ENCODE measurements around the gene SAP30BP. TPM values are rescaled to one million over a fixed set of nuclear protein-coding genes. Genes with fewer than 3 reads are reported as not detected.

Gene SAP30BP
- total and polyA plus RNA-seq, 10 of the 15 experiments (the other 5 are each of a cell fraction or from before 2014, with no cell fraction given): 57.9 to 166 (median 94.5) TPM

GRCh38 chr17:75683583-75683982, 16.4 kb downstream of the SAP30BP start:
- H3K4me1 ChIP-seq (ENCODE audit: control insufficient read depth, insufficient read depth, low read length): peaks cover 31% of the 10 kb centered on the region
- no peak overlapping the region for H3K9ac ChIP-seq (ENCODE audit: control insufficient read depth, insufficient read depth, low read length)
- TF ChIP-seq ZBTB33 (IDR thresholded peaks at IDR 0.05) (no peak), RELA (IDR thresholded peaks at IDR 0.05; ENCODE audit: borderline replicate concordance, partially characterized antibody) (no peak), PKNOX1 (IDR thresholded peaks at IDR 0.05) (no peak), CBX3 (IDR thresholded peaks at IDR 0.05; ENCODE audit: borderline replicate concordance, low read depth) (no peak), CHD1 (IDR thresholded peaks at IDR 0.05; ENCODE audit: low read depth, low read length) (no peak), USF1 (IDR thresholded peaks at IDR 0.05; ENCODE audit: borderline replicate concordance, extremely low read length, insufficient read depth, low read depth, low read length) (no peak), CBFB (IDR thresholded peaks at IDR 0.05; ENCODE audit: low read depth) (no peak), ZSCAN29 (IDR thresholded peaks at IDR 0.05) (no peak), WRNIP1 (IDR thresholded peaks at IDR 0.05; ENCODE audit: borderline replicate concordance, low read depth, low read length) (no peak), TBL1XR1 (IDR thresholded peaks at IDR 0.05; ENCODE audit: low read depth, low read length) (no peak), NRF1 (conservative IDR thresholded peaks at IDR 0.05; ENCODE audit: low read depth, low read length) (no peak), CREB1 (IDR thresholded peaks at IDR 0.05; ENCODE audit: low read depth) (no peak), HDAC6 (IDR thresholded peaks at IDR 0.05; ENCODE audit: unreplicated experiment) (no peak), BMI1 (IDR thresholded peaks at IDR 0.05; ENCODE audit: borderline replicate concordance) (no peak), E2F4 (IDR thresholded peaks at IDR 0.05; ENCODE audit: low read depth, low read length) (no peak), FOXM1 (IDR thresholded peaks at IDR 0.05; ENCODE audit: low read depth, low read length) (no peak), POU2F2 (IDR thresholded peaks at IDR 0.05; ENCODE audit: borderline replicate concordance, low read depth, low read length) (no peak)
- no peak for FAIRE-seq
- RAD21 ChIA-PET (ENCODE audit: unreplicated experiment): interaction anchor here (1.3 to 2.1 kb wide), 2 partner anchors 9 to 64 kb away, joined by 4 to 8 read pairs; no protein-coding TSS in a partner anchor
- in situ Hi-C loops (cut with MboI) (no loop called here), intact Hi-C loops (cut with micrococcal nuclease; ENCODE audit: unreplicated experiment) (no loop called here)
- H2AFZ ChIP-seq (ENCODE audit: control insufficient read depth, low read depth, low read length): no peak overlapping the region
- peaks cover 35% of the 10 kb centered on the region for H3K79me2 ChIP-seq (ENCODE audit: control insufficient read depth, insufficient read depth, low read length)
- no peak overlapping the region for H3K27ac ChIP-seq (ENCODE audit: control insufficient read depth, insufficient read depth)
- CTCF ChIA-PET: interaction anchor here (0.7 to 13.2 kb wide), 8 partner anchors 10 to 1405 kb away, joined by 3 to 134 read pairs (median 8); partner anchors contain the start of gene SMIM5
- no peak overlapping the region for H3K4me2 ChIP-seq (ENCODE audit: control insufficient read depth, insufficient read depth)
- no peaks in the 10 kb centered on the region for H4K20me1 ChIP-seq (ENCODE audit: control insufficient read depth, insufficient read depth)
- no peak for DNase-seq (ENCODE audit: low read depth, low spot score)
- H3K9me3 ChIP-seq (replicated peaks; ENCODE audit: control insufficient read depth, insufficient read depth, low read length): no peaks in the 10 kb centered on the region; the same call in 2 of the 3 replicates
- no peak for ATAC-seq
- POLR2A ChIA-PET: interaction anchor here (0.6 to 1.2 kb wide), 4 partner anchors 39 to 306 kb away, joined by 3 to 4 read pairs (median 4); no protein-coding TSS in a partner anchor
- 18% methylated on average over 4 of the region's 4 CpGs for WGBS (ENCODE audit: insufficient coverage, insufficient replicate concordance, low lambda C conversion rate, missing lambda C conversion rate)
- SMC1A ChIA-PET (ENCODE audit: uncharacterized antibody, unreplicated experiment): interaction anchor here (0.5 to 2.1 kb wide), 4 partner anchors 9 to 171 kb away, joined by 3 to 7 read pairs (median 3); partner anchors contain the start of gene WBP2
- no TSS peak for BruUV-seq (replicated peaks)
- H3K27me3 ChIP-seq (replicated peaks in 1 of 2; ENCODE audit: control insufficient read depth in 2 of 2, insufficient read depth in 2 of 2, low read length in 1 of 2): no peaks in the 10 kb centered on the region
- H3K36me3 ChIP-seq (ENCODE audit: control insufficient read depth in 2 of 2, insufficient read depth in 2 of 2, low read length in 1 of 2): peaks cover 5 to 20% of the 10 kb centered on the region in 2 experiments; a peak in 3 of 4 replicates
- H3K4me3 ChIP-seq: no peak overlapping the region
